Cortex of kidney (tissue), 1 donor: ENCODE measurements around the gene SMIM41.

ENCODE experiments used
- DNase-seq: peaks from one replicate; lab custom pipeline; 2025; lab: John Stamatoyannopoulos, UW

Gene SMIM41

DNA sequence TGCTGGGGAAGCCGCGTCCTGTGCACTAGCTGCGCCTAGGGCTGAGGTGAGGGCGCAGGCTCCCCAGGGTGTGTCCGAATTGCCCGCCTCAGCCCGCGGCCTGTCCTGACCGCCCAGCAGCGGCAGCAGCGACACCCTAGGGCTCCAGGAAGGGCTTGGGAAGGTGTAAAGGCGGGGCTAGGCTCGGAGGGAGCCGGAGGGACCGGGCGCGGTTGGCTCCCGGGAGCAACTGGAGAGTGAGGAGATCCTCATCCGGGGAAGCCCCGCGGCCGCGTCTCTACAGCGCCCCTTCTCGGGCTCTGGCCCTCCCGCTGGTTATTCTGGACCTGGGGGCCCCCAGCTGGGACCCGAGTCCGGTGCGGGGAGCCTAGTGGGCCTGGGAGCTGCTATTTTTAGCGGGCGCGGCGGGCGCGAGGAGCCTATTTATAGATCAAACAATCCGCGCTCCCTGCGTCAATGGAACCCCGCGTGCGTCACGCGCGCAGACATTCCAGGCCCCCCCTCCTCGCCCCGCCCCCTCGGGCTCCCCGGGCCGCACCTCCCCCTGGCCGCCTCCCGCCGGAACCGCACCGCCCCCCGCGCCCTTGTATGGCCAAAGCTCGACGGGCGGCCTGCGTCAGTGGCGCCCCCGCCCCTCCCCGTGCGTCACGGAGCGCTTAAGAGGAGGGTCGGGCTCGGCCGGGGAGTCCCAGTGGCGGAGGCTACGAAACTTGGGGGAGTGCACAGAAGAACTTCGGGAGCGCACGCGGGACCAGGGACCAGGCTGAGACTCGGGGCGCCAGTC lies 28.6 kb upstream of the SMIM41 start, which contains the start of gene NR4A1:
NR4A1 (plus strand) TSS at position 685 of the 784 bp plus-strand sequence. CDS start 2,887 bp downstream, outside the sequence.
- peak; percentile 48 for DNase-seq

GRCh38 chr12:52052468-52053186 lies 26.9 kb upstream of the SMIM41 start:
- DNase-seq = no peak

DNA sequence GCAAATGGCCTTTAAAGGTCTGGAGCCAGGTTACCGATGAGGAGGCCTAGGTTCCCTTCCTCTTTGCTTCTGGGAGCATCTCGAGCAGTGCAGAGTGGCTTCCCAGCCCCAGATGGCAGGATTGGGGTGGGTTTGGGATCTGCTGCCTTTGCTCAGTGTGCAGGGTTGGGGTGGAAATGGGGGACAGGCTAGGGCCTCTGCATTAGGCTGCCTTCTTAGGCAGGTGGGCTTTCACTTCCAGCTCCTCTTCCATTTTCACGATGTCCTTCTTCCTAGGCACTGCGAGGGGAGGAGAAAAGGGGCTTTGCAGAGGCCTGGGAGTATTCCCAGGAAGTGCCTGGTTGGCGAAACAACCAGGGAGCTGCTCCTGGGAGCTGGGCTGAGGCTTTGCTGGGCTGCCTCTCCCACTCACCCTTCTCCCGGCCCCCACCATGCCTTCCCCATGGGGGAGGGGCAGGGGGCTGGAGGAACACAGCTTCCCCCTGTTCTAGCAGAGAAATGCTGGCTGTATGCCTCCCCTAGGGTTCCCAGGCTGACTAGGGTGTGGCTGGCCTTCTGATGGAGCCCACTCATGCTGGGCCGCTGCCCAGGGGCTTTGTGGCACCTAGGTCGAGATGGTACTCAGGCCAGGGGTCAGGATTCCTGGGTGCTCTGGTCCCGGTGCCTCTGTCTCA lies 25.8 kb upstream of the SMIM41 start:
- DNase-seq = no peak

DNA sequence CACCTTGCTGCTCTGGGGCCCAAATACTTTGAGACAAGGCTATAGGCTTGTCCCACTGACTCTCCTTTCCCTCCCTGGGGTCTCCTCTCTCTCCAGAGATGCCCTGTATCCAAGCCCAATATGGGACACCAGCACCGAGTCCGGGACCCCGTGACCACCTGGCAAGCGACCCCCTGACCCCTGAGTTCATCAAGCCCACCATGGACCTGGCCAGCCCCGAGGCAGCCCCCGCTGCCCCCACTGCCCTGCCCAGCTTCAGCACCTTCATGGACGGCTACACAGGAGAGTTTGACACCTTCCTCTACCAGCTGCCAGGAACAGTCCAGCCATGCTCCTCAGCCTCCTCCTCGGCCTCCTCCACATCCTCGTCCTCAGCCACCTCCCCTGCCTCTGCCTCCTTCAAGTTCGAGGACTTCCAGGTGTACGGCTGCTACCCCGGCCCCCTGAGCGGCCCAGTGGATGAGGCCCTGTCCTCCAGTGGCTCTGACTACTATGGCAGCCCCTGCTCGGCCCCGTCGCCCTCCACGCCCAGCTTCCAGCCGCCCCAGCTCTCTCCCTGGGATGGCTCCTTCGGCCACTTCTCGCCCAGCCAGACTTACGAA lies 25.2 kb upstream of the SMIM41 start:
- DNase-seq = no peak

GRCh38 chr12:52054833-52055730 lies 24.4 kb upstream of the SMIM41 start:
- DNase-seq = no peak

DNA sequence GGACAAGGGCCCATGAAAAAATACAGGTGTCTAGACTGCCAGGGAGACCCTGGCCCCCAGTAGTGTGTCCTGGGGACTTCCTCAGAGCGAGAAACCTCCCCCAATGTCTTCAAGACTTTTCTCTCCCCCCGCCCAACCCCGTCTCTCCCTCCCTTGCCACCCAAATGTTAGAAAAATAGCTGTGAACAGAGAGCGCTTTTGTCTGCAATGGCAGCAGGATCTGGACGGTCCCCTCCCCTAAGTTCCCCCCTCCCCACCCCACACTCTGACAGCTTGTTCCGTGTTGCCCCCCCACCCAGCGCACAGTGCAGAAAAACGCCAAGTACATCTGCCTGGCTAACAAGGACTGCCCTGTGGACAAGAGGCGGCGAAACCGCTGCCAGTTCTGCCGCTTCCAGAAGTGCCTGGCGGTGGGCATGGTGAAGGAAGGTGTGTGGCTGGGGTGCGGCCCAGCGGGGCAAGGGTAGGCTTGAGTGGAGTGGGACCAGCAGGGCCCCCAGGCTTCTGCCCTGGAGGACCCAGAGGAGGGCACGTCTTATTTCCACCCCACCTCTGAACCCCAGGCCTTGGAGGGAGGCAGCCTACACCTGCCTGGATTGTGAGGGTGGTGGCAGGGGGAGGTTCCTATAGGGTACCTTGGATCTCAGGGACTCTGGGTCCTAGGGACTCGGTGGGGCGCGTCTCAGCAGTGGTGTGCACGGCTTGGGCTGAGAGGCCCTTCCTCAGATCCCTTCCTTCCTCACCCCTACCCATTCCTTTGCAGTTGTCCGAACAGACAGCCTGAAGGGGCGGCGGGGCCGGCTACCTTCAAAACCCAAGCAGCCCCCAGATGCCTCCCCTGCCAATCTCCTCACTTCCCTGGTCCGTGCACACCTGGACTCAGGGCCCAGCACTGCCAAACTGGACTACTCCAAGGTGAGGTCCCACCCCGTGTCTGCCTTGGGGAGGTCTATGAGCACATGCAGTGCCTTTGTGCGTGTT lies 23.5 kb upstream of the SMIM41 start:
- no peak for DNase-seq

DNA sequence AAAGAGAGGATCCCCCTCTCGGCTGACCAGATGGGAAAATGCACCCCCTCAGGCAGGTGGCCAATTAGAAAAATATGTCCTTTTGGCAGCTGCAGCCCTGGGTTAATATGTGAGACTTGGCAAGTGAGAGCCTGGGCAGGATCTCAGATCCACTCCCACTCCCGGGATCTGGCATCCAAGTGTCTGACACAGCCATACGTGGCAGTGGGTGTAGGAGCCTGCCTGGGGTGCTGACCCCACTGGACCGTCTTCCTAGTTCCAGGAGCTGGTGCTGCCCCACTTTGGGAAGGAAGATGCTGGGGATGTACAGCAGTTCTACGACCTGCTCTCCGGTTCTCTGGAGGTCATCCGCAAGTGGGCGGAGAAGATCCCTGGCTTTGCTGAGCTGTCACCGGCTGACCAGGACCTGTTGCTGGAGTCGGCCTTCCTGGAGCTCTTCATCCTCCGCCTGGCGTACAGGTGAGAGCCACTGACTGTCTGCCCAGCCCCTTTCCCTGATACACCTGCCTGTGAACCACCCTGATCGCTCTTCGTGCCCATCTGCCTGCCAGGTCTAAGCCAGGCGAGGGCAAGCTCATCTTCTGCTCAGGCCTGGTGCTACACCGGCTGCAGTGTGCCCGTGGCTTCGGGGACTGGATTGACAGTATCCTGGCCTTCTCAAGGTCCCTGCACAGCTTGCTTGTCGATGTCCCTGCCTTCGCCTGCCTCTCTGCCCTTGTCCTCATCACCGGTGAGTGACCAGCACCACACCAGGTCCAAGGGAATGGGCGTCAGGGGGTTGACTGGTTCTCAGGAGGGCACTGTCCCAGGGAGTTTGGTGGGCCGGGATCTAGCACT lies 22.5 kb upstream of the SMIM41 start:
- no peak for DNase-seq

GRCh38 chr12:52057638-52058576 lies 21.6 kb upstream of the SMIM41 start:
- DNase-seq = no peak

- no peak for DNase-seq
These were observed 20.7 kb upstream of the SMIM41 start for GRCh38 chr12:52058631-52059361.

GRCh38 chr12:52059582-52060497 lies 19.7 kb upstream of the SMIM41 start:
- no peak for DNase-seq

- DNase-seq = no peak
These were observed 18.9 kb upstream of the SMIM41 start for GRCh38 chr12:52060498-52061177.

DNA sequence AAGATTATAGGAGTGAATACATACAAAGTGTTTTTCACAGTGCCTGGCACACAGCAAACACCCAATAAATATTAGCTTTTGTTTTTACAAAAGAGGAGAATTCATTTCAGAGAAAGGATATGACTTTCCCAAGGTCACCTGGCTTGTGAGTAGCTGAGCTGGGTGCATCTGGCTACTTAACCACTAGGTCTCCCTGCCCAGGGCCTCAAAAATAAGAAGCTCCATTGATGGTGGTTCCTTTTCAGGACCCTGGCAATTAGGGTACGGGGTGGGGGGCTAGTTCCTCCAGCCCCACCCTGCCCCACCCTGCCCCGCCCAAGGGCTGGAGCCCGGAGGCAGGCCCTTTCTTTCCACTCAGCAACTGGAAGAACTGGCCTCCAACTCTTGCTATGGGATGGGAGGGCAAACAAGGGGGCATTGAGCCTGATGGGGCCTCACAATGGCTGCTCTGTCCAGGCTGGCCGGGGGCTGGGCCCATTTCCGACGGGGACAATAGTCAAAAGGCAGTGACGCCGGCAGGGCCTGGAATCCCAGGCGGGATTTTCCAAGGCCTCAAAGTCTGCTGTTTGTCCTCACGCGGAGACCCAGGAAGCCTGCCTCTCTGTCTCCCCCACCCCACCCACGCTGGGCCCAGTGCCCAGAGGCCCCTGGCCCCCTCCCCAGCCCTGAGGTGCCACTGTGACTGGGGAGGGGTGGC lies 17.9 kb upstream of the SMIM41 start:
- no peak for DNase-seq

GRCh38 chr12:52062167-52063081 lies 17.1 kb upstream of the SMIM41 start:
- DNase-seq = no peak
